GM15510 (cell line): ENCODE data around the gene EIF4E2.

Source experiments
- POLR2A ChIP-seq: IDR thresholded peaks from 3 replicates; pipeline ENCODE4 v1.6.1; 2011; ENCODE audit warnings: borderline replicate concordance; ENCODE audit not compliant: insufficient read length; ENCODE audit errors: extremely low read depth

The EIF4E2 gene

DNA sequence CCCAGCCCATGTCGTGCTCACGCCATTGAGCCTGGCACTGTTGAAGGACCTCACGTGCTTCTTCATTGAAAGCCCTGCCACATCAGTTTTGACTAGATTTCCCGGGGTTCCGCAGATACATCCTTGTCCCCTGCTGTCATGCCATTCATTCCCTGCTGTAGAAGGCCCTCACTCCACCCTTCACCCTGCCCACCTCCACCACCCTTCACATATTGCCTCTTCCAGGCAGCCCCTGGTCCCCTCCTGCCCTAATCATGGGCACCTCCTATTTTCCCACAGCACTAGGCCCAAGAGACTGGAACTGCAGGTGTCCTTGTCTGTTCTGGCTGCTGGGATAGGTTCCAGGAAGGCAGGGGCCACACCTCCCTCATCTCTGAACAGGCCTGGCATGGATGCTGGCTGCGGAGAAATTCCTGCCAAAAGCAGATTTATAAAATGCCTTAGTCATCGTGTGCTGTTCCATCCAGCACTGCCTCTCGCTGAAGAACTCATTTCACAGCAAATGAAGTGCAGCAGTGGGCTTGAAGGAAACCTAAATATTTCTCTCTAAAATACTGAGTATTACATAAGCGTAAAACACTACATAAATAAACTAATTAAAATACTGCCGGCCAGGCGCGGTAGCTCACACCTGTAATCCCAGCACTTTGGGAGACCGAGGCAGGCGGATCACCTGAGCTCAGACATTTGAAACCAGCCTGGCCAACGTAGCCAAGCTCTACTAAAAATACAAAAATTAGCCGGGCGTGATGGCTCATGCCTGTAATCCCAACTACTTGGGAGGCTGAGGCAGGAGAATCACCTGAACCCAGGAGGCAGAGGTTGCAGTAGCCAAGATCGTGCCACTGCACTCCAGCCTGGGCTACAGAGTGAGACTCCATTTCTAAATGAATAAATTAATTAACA, 38.4 kb downstream of the EIF4E2 start:
- TF ChIP-seq POLR2A, result no peak

DNA sequence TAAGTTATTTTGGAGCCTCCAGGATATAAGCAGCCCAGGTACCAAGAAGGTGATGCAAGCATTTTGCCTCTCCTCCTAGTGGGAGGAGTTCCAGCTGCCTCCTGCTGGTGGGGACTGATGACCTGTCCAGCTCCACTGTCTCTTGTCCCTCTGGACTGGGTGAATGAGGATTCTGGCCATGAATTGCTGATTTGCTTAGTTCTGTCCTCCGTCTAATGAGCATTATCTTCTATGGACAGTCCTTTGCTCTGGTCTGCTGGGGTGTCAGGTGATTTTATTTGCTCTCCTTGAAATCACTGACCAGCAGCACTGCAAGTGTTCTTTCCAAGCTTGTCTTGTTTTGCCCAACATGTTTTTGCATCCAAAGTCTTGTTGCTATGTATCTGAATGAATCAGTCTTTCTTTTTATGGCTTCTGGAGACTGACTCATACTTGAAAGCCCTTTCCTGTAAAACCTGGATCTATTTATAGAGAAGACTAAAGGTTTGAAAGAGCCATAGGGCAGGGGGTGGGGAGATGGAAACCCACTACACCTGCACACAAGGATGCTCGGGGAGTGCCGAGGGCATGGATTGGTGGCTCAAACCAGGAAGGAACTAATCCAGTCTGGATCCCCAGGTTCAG, 42.4 kb downstream of the EIF4E2 start:
- TF ChIP-seq POLR2A, result no peak

- TF ChIP-seq POLR2A, result no peak
Observed at GRCh38 chr2:232593982-232594381, 43.5 kb downstream of the EIF4E2 start.

GRCh38 chr2:232597362-232598079, 47.0 kb downstream of the EIF4E2 start:
- no peak for TF ChIP-seq POLR2A

- no peak for TF ChIP-seq POLR2A
Observed at GRCh38 chr2:232598293-232598692, 47.8 kb downstream of the EIF4E2 start.

GRCh38 chr2:232600053-232600773, 49.7 kb downstream of the EIF4E2 start:
- no peak for TF ChIP-seq POLR2A

GRCh38 chr2:232603283-232603682, 52.8 kb downstream of the EIF4E2 start:
- no peak for TF ChIP-seq POLR2A

DNA sequence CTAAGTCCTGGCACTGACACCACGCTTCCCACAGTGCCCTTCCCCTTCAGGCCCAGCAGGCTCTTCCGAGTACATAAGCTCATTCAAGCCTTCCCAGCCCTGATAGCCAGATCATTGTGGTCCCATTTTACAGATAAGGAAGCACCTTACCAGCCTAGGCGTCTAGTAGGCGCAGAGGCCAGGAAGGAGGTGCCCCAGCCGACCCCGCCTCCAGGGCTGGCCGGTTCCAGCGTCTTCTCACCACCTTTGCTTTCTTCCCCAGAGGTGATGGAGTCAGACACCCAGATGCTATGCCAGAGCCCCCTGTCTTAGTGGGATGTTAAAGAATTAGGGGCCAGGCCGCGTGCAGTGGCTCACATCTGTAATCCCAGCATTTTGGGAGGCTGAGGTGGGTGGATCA, 54.0 kb downstream of the EIF4E2 start:
- no peak for TF ChIP-seq POLR2A

GRCh38 chr2:232607011-232607410, 56.5 kb downstream of the EIF4E2 start:
- no peak for TF ChIP-seq POLR2A

DNA sequence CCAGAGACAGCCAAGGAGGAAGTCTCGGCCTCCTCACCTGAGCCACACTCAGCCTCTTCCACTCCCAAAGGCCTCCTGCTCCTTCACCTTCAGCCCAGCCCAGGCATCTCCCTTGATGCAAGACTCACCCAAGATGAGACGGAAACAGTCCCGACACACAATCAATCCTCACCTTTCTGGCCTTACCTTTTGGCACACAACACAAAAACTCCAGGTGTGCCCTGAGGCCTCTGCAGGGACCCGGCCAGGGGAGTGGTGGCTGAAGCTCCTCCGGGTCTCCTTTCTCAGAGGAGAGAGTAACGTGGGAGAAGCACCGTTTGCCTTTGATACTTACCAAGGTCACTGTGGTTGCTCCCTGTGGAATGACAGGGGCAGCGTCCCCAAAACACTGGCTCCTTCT, 59.1 kb downstream of the EIF4E2 start:
- TF ChIP-seq POLR2A, result no peak

GRCh38 chr2:232610081-232610480, 59.6 kb downstream of the EIF4E2 start:
- no peak for TF ChIP-seq POLR2A

DNA sequence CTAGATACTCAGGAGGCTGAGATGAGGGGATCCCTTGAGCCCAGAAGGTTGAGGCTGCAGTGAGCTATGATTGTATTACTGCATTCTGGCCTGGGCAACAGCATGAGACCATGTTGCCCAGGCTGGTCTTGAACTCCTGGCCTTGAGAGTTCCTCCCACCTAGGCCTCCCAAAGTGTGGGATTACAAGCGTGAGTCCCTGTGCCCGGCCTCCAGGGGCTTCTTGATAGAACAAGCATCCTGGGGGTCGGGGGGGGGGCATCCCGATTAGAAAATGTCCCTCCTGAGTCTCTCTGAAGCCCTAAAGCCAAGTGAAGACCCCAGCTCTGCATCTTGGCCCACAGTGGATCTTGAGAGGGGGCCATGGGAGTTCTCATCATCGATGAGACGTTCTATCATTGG, 60.6 kb downstream of the EIF4E2 start:
- TF ChIP-seq POLR2A, result no peak

- TF ChIP-seq POLR2A, result no peak
Observed at GRCh38 chr2:232611559-232612218, 61.2 kb downstream of the EIF4E2 start.

DNA sequence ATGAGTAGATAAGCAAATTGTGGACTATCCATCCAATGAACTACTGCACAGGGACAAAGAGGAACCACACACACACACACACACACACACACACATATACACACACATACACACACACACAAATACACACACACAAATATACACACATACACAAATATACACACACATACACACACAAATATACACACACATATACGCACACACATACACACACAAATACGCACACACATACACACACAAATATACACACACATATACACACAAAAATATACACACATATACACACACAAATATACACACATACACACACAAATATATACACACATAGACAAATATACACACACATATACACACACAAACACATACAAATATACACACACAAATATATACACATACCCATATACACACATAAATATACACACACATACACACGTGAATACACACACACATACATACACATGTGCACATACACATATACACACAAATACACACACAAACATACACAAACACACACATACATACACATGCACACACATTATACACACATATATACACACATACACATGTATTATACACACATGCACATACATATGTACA, 63.1 kb downstream of the EIF4E2 start:
- no peak for TF ChIP-seq POLR2A
